Activated T-helper 9 cell treated with anti-CD3 and anti-CD28 coated beads, Interleukin-2, amount 50 U/mL, for 16 hours (primary cell): ENCODE measurements around the gene SPAG16.
"Not testable (repeated sequence)": the region's sequence is repeated elsewhere in the genome, so short reads cannot be mapped to it uniquely, and the experiment has no call there.

Source experiments
- DNase-seq: peaks from one replicate; pipeline ENCODE4 v3.0.0-alpha.2; 2020; ENCODE audit warnings: low read depth

Gene SPAG16

GRCh38 chr2:214006601-214007000, 722.3 kb downstream of the SPAG16 start:
- no peak for DNase-seq

DNA sequence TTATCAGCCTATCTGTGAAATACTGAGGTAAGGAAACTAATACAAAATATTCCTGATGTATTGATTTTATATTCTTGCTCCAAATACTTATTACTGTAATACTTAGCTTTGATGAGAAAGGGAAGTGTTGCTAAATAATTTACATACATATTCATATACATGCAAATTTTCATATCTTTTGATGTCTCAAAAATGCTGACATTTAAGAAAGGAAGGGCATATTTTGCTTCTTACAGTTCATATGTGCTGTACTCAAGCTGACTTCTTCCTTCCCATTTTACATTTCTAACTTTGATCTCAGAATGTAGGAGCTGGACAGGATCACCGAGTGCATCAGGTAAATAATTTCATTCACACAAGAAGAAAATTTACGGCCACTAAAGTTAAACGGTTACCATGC, 727.4 kb downstream of the SPAG16 start:
- no peak for DNase-seq

DNA sequence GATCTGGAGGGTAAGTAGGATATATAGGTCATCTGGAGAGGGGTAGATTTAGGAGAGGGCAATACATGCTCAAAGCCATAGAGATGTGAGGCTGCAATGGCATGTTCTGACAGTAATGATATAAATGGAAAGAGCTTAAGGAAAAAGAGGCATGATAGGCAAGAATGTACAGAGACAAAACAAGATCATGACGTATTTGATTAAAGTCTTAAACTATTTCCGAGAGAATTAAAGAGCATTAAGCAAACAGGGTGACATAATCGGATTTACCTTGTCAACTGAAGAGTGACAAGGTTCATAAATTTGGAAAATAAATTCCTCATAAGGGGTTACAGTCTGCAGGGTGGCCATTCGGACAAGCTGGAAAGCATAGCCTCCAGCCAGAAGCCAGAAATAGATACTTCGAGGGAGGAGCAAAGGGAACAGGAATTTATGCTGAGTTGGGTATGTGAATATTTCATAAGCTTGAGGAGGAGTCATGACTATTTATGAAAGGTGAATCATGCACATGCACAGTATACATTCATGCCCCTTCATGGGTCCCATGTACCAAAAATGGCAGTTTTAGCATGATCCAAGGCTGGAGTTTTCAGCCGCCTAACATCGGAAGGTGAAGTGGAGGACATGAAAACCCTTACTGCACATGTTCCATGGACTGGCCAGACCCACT, 730.4 kb downstream of the SPAG16 start:
- no peak for DNase-seq

GRCh38 chr2:214019229-214019972, 735.1 kb downstream of the SPAG16 start:
- DNase-seq = no peak

GRCh38 chr2:214019973-214020345, 735.7 kb downstream of the SPAG16 start:
- DNase-seq = no peak

DNA sequence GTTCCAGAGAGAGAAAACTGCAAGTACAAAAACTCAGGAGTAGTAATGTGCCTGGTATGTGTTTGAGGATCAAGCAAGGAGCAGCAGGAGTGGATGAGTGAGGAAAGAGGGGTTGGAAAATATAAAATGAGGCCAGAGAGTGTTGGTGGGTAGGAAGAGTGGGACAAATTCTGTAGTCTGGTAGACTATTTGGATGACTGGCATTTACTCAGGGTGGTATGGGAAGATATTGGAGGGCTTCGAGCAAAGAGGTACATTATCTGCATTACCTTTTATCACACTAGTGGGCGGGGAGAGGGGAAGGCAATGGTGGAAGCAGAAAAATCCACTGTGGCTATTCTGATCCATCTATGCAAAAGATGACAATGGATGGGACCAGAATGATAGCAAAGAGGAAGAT, 744.9 kb downstream of the SPAG16 start:
- no peak for DNase-seq

- DNase-seq = no peak
Measured at GRCh38 chr2:214031566-214031965, 747.3 kb downstream of the SPAG16 start.

DNA sequence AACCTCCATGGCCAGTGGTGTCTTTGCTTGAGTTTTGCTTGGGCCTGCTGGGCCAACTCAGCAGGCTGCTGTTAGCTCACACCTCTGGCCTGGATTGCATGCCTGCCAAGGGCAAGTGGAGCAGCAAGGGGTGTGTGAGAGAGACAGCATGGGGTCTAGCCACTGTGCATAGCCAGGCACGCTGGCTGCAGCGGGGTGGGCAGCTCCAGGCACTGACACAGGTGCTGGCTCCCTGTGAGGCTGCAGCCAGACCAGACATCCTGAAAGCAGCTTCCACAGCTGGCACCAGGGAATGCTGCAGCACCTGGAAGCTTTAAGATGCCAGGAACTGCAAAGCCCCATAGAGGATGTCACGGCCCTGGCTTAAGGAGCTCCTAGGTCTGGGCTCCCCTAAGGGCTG, 750.2 kb downstream of the SPAG16 start:
- no peak for DNase-seq

GRCh38 chr2:214035091-214035852, 751.0 kb downstream of the SPAG16 start:
- no peak for DNase-seq

DNA sequence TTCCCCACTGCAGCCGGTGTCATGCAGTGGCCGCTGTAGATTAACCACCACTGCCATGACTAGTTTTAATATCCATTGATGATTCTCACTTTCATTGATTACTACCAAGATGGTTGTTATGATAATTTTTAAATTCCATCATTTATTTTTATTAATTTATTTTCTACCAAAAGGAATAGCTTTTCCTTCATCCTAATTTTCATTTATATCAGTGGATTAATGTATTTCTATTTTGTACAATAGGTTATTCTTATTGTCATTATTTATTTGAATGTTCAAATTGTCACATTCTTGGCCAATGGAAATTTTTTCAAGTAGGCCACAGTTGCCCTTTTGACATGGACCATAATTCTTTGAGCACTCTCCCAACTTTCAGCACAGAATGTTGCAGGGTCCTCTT, 751.7 kb downstream of the SPAG16 start:
- no peak for DNase-seq

DNA sequence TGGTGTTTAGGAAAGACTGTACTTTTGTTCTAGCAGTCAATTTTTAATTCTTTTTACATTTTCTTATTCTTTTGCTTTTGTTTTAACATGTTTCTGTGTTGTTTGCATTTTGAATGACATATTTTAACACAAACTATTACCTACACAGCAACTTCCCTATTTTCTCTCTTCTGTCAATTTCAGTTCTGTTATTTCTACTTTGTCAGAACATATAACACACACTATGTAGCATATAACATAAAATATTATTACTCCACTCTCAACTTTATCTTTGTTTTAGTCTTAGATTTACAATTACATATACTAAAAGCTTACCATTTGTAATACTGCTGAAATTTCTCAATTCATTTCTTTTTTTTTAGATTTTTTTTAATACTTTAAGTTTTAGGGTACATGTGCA, 753.9 kb downstream of the SPAG16 start:
- DNase-seq = no peak

GRCh38 chr2:214050731-214051130, 766.5 kb downstream of the SPAG16 start:
- DNase-seq = no peak

- DNase-seq = no peak
Measured at GRCh38 chr2:214051585-214051984, 767.3 kb downstream of the SPAG16 start.

DNA sequence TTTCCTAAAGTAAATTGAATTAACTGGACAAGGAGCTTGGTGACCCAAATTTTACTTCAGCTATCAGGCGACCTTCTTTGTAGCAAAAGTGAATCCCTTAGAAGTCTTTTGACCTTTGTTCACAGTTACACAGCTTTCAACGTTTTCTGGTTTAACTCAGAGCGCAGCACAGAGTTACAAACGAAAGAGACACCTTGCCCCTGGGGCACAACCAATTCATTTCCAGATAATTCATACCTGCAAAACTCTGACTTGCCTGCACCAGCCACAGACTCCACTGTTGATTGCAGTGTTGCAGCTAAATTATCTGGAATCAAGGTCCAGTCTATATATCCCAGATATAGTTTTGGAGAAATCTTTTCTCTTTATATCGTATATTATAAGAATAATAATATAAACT, 768.0 kb downstream of the SPAG16 start:
- no peak for DNase-seq

GRCh38 chr2:214057986-214058385, 773.7 kb downstream of the SPAG16 start:
- no peak for DNase-seq

DNA sequence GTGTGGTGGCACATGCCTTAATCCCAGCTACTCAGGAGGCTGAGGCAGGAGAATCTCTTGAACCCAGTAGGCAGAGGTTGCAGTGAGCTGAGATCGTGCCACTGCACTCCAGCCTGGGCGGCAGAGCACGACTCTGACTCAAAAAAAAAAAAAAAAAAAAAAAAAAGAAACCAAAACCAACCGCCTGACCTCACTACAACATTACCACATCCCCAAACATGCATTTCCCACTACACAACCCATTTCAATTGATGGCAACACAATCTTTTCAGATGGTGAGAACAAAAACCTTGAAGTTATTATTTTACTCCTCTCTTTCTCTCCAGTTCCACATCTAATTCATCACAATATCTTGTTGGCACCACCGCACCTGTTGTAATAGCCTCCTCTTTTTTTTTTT, 778.0 kb downstream of the SPAG16 start:
- not testable (repeated sequence) for DNase-seq

- DNase-seq = no peak
Measured at GRCh38 chr2:214064471-214064870, 780.2 kb downstream of the SPAG16 start.

DNA sequence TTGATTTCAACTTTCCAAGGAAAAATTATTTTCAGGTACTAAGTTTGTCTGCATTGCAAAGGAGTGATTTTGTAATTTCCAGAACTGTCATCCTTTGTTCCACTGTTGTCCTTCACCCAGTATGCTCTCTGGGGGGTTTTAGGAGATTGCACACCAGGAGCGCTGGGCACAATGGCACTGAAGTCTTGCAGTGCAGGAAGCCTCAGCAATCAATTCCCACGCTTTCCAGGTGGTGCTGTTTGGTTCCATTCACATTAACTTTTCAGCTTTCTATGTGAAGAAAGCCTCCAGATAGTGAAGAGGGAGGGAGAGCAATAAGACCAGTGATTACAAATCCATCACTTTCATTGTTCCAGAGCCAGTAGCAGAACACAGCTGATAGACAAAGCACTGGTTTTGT, 782.6 kb downstream of the SPAG16 start:
- DNase-seq = no peak

DNA sequence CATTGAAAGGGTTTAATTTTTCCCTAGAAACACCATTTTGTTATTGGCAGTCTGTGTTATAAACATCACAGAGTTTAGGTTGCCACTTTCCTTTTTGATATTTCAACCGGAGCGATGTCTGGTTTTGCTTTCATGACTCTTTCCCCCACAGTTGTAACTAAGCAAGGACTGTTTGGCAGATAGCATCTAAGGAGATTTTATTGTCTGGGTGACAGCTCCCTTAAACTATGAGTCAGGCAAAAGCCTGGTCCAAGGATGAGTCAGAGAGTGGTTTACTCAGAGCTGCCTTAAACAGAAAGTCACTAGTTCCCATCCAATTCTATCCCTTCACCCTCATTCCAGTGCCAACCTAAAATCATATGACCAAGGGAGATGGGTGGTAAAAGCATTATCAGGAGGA, 785.0 kb downstream of the SPAG16 start:
- DNase-seq = no peak

- no peak for DNase-seq
Measured at GRCh38 chr2:214075456-214075855, 791.2 kb downstream of the SPAG16 start.

- DNase-seq = no peak
Measured at GRCh38 chr2:214076527-214076926, 792.3 kb downstream of the SPAG16 start.

GRCh38 chr2:214077727-214078126, 793.5 kb downstream of the SPAG16 start:
- DNase-seq = no peak

- DNase-seq = no peak
Measured at GRCh38 chr2:214079032-214079431, 794.8 kb downstream of the SPAG16 start.
